Measurements from ENCODE around the gene CPM. TPM values are rescaled to one million over a fixed set of nuclear protein-coding genes. Genes with fewer than 3 reads are reported as not detected.

CPM gene
- total and polyA plus RNA-seq, 4 donors = 0.56 to 26.6 (median 18.1) TPM

- Histone ChIP-seq H3K27ac (ENCODE audit: low read depth in 1 of 2, low read length in 2 of 2) (no peak overlapping the region), H3K9me3 (ENCODE audit: control insufficient read depth, low read length) (no peaks in the 10 kb centered on the region), H3K36me3 (ENCODE audit: control insufficient read depth in 1 of 2, insufficient read depth in 2 of 2, low read length in 1 of 2) (no peaks in the 10 kb centered on the region), H3K27me3 (ENCODE audit: control insufficient read depth in 1 of 2, insufficient read depth in 2 of 2, low read length in 1 of 2) (no peaks in the 10 kb centered on the region), H3K4me1 (ENCODE audit: control insufficient read depth in 1 of 2, insufficient read depth in 2 of 2, low read length in 2 of 2) (peaks cover 0 to 3% of the 10 kb centered on the region in 2 donors), H3K4me3 (ENCODE audit: low read length in 2 of 2) (no peak overlapping the region)
- WGBS, 2 donors = 73 to 74% methylated on average over 9 of the region's 9 CpGs
- DNase-seq (no peak), ATAC-seq (ENCODE audit: low FRiP score) (no peak)
- intact Hi-C loops (cut with DNase I) = no loop called here
Measured at GRCh38 chr12:68919581-68920239, 13.3 kb downstream of the CPM start.

- Histone ChIP-seq H3K36me3 (ENCODE audit: control insufficient read depth in 1 of 2, insufficient read depth in 2 of 2, low read length in 1 of 2) (no peaks in the 10 kb centered on the region), H3K27ac (ENCODE audit: low read depth in 1 of 2, low read length in 2 of 2) (no peak overlapping the region), H3K4me1 (ENCODE audit: control insufficient read depth in 1 of 2, insufficient read depth in 2 of 2, low read length in 2 of 2) (peaks cover 0 to 5% of the 10 kb centered on the region in 2 donors), H3K27me3 (ENCODE audit: control insufficient read depth in 1 of 2, insufficient read depth in 2 of 2, low read length in 1 of 2) (no peaks in the 10 kb centered on the region), H3K4me3 (ENCODE audit: low read length in 2 of 2) (no peak overlapping the region), H3K9me3 (ENCODE audit: control insufficient read depth, low read length) (no peaks in the 10 kb centered on the region)
- DNase-seq (no peak), ATAC-seq (ENCODE audit: low FRiP score) (no peak)
- intact Hi-C loops (cut with DNase I) = no loop called here
- 56 to 65% methylated on average over 1 of the region's 1 CpG for WGBS, 2 donors
Measured at GRCh38 chr12:68918960-68919359, 14.0 kb downstream of the CPM start.

- Histone ChIP-seq H3K27me3 (ENCODE audit: control insufficient read depth in 1 of 2, insufficient read depth in 2 of 2, low read length in 1 of 2) (no peaks in the 10 kb centered on the region), H3K4me1 (ENCODE audit: control insufficient read depth in 1 of 2, insufficient read depth in 2 of 2, low read length in 2 of 2) (peaks cover 0 to 5% of the 10 kb centered on the region in 2 donors), H3K9me3 (ENCODE audit: control insufficient read depth, low read length) (no peaks in the 10 kb centered on the region), H3K36me3 (ENCODE audit: control insufficient read depth in 1 of 2, insufficient read depth in 2 of 2, low read length in 1 of 2) (no peaks in the 10 kb centered on the region), H3K27ac (ENCODE audit: low read depth in 1 of 2, low read length in 2 of 2) (peak overlapping the region in 1 of 2 donors; percentile 55), H3K4me3 (ENCODE audit: low read length in 2 of 2) (no peak overlapping the region)
- intact Hi-C loops (cut with DNase I) = no loop called here
- ATAC-seq (ENCODE audit: low FRiP score) (no peak), DNase-seq (no peak)
- 26 to 28% methylated on average over 3 of the region's 3 CpGs for WGBS, 2 donors
Measured at GRCh38 chr12:68915055-68915454, 17.9 kb downstream of the CPM start.

- ATAC-seq (ENCODE audit: low FRiP score) = no peak
- 88% methylated on average over 4 of the region's 4 CpGs for WGBS, 2 donors
- DNase-seq = no peak
- Histone ChIP-seq H3K27ac (ENCODE audit: low read depth in 1 of 2, low read length in 2 of 2) (no peak overlapping the region), H3K4me3 (ENCODE audit: low read length in 2 of 2) (no peak overlapping the region), H3K4me1 (ENCODE audit: control insufficient read depth in 1 of 2, insufficient read depth in 2 of 2, low read length in 2 of 2) (peaks cover 0 to 5% of the 10 kb centered on the region in 2 donors), H3K36me3 (ENCODE audit: control insufficient read depth in 1 of 2, insufficient read depth in 2 of 2, low read length in 1 of 2) (no peaks in the 10 kb centered on the region), H3K9me3 (ENCODE audit: control insufficient read depth, low read length) (no peaks in the 10 kb centered on the region), H3K27me3 (ENCODE audit: control insufficient read depth in 1 of 2, insufficient read depth in 2 of 2, low read length in 1 of 2) (no peaks in the 10 kb centered on the region)
- intact Hi-C loops (cut with DNase I) = no loop called here
Measured at GRCh38 chr12:68913682-68914081, 19.3 kb downstream of the CPM start.

GRCh38 chr12:68912916-68913315 lies 20.1 kb downstream of the CPM start:
- Histone ChIP-seq H3K36me3 (ENCODE audit: control insufficient read depth in 1 of 2, insufficient read depth in 2 of 2, low read length in 1 of 2) (no peaks in the 10 kb centered on the region), H3K27me3 (ENCODE audit: control insufficient read depth in 1 of 2, insufficient read depth in 2 of 2, low read length in 1 of 2) (no peaks in the 10 kb centered on the region), H3K4me3 (ENCODE audit: low read length in 2 of 2) (no peak overlapping the region), H3K9me3 (ENCODE audit: control insufficient read depth, low read length) (no peaks in the 10 kb centered on the region), H3K27ac (ENCODE audit: low read depth in 1 of 2, low read length in 2 of 2) (no peak overlapping the region), H3K4me1 (ENCODE audit: control insufficient read depth in 1 of 2, insufficient read depth in 2 of 2, low read length in 2 of 2) (peaks cover 0 to 5% of the 10 kb centered on the region in 2 donors)
- DNase-seq (no peak), ATAC-seq (ENCODE audit: low FRiP score) (peak; percentile 52)
- intact Hi-C loops (cut with DNase I) = no loop called here
- WGBS, 2 donors = 77 to 82% methylated on average over 2 of the region's 2 CpGs

- Histone ChIP-seq H3K4me3 (ENCODE audit: low read length in 2 of 2) (no peak overlapping the region), H3K9me3 (ENCODE audit: control insufficient read depth, low read length) (no peaks in the 10 kb centered on the region), H3K4me1 (ENCODE audit: control insufficient read depth in 1 of 2, insufficient read depth in 2 of 2, low read length in 2 of 2) (peaks cover 0 to 5% of the 10 kb centered on the region in 2 donors), H3K27ac (ENCODE audit: low read depth in 1 of 2, low read length in 2 of 2) (no peak overlapping the region), H3K36me3 (ENCODE audit: control insufficient read depth in 1 of 2, insufficient read depth in 2 of 2, low read length in 1 of 2) (no peaks in the 10 kb centered on the region), H3K27me3 (ENCODE audit: control insufficient read depth in 1 of 2, insufficient read depth in 2 of 2, low read length in 1 of 2) (no peaks in the 10 kb centered on the region)
- ATAC-seq (ENCODE audit: low FRiP score) (no peak), DNase-seq (no peak)
- intact Hi-C loops (cut with DNase I) = no loop called here
- WGBS, 2 donors = 58 to 68% methylated on average over 2 of the region's 2 CpGs
Measured at GRCh38 chr12:68911197-68911718, 21.7 kb downstream of the CPM start.

GRCh38 chr12:68910128-68910527 lies 22.8 kb downstream of the CPM start:
- ATAC-seq (ENCODE audit: low FRiP score) = no peak
- intact Hi-C loops (cut with DNase I) = no loop called here
- WGBS, 2 donors = 60 to 67% methylated on average over 2 of the region's 2 CpGs
- no peak for DNase-seq
- H3K27ac ChIP-seq (ENCODE audit: low read depth in 1 of 2, low read length in 2 of 2) = no peak overlapping the region
- H3K4me1 ChIP-seq (ENCODE audit: control insufficient read depth in 1 of 2, insufficient read depth in 2 of 2, low read length in 2 of 2) = peaks cover 0 to 2% of the 10 kb centered on the region in 2 donors
- H3K27me3 ChIP-seq (ENCODE audit: control insufficient read depth in 1 of 2, insufficient read depth in 2 of 2, low read length in 1 of 2) = no peaks in the 10 kb centered on the region
- H3K4me3 ChIP-seq (ENCODE audit: low read length in 2 of 2) = no peak overlapping the region
- H3K9me3 ChIP-seq (ENCODE audit: control insufficient read depth, low read length) = no peaks in the 10 kb centered on the region
- no peaks in the 10 kb centered on the region for H3K36me3 ChIP-seq (ENCODE audit: control insufficient read depth in 1 of 2, insufficient read depth in 2 of 2, low read length in 1 of 2)

GRCh38 chr12:68908076-68908475 lies 24.9 kb downstream of the CPM start:
- intact Hi-C loops (cut with DNase I) = no loop called here
- 89 to 90% methylated on average over 4 of the region's 4 CpGs for WGBS, 2 donors
- H3K9me3 ChIP-seq (ENCODE audit: control insufficient read depth, low read length) = no peaks in the 10 kb centered on the region
- ATAC-seq (ENCODE audit: low FRiP score) (no peak), DNase-seq (no peak)
- H3K27me3 ChIP-seq (ENCODE audit: control insufficient read depth in 1 of 2, insufficient read depth in 2 of 2, low read length in 1 of 2) = no peaks in the 10 kb centered on the region
- H3K27ac ChIP-seq (ENCODE audit: low read depth in 1 of 2, low read length in 2 of 2) = no peak overlapping the region
- H3K36me3 ChIP-seq (ENCODE audit: control insufficient read depth in 1 of 2, insufficient read depth in 2 of 2, low read length in 1 of 2) = no peaks in the 10 kb centered on the region
- H3K4me3 ChIP-seq (ENCODE audit: low read length in 2 of 2) = no peak overlapping the region
- no peaks in the 10 kb centered on the region for H3K4me1 ChIP-seq (ENCODE audit: control insufficient read depth in 1 of 2, insufficient read depth in 2 of 2, low read length in 2 of 2)

GRCh38 chr12:68905733-68906132 lies 27.2 kb downstream of the CPM start:
- intact Hi-C loops (cut with DNase I) = no loop called here
- Histone ChIP-seq H3K27me3 (ENCODE audit: control insufficient read depth in 1 of 2, insufficient read depth in 2 of 2, low read length in 1 of 2) (no peaks in the 10 kb centered on the region), H3K36me3 (ENCODE audit: control insufficient read depth in 1 of 2, insufficient read depth in 2 of 2, low read length in 1 of 2) (no peaks in the 10 kb centered on the region), H3K27ac (ENCODE audit: low read depth in 1 of 2, low read length in 2 of 2) (no peak overlapping the region), H3K4me1 (ENCODE audit: control insufficient read depth in 1 of 2, insufficient read depth in 2 of 2, low read length in 2 of 2) (no peaks in the 10 kb centered on the region), H3K4me3 (ENCODE audit: low read length in 2 of 2) (no peak overlapping the region), H3K9me3 (ENCODE audit: control insufficient read depth, low read length) (no peaks in the 10 kb centered on the region)
- ATAC-seq (ENCODE audit: low FRiP score) (no peak), DNase-seq (no peak)
- 91 to 94% methylated on average over 4 of the region's 4 CpGs for WGBS, 2 donors
